ENCODE results near the gene ABHD4.

DNA sequence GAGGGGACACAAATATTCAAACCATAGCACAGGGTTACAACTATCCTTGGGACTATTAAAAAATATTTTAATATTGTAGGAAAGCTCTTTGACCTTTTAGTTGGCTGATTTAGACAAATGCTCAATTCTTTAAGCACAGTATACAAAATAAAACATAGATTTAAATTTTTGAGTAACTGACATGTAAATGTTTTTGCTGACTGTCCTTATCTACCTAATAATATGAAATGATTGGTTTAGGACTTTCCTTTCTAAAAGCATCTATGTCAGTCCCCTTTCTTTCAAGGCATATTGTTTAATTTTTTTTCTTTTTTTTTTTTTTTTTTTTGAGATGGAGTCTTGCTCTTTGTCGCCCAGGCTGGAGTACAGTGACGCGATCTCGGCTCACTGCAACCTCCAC is 62.6 kb downstream of the ABHD4 start:
- TF ChIP-seq, protein P1, sequence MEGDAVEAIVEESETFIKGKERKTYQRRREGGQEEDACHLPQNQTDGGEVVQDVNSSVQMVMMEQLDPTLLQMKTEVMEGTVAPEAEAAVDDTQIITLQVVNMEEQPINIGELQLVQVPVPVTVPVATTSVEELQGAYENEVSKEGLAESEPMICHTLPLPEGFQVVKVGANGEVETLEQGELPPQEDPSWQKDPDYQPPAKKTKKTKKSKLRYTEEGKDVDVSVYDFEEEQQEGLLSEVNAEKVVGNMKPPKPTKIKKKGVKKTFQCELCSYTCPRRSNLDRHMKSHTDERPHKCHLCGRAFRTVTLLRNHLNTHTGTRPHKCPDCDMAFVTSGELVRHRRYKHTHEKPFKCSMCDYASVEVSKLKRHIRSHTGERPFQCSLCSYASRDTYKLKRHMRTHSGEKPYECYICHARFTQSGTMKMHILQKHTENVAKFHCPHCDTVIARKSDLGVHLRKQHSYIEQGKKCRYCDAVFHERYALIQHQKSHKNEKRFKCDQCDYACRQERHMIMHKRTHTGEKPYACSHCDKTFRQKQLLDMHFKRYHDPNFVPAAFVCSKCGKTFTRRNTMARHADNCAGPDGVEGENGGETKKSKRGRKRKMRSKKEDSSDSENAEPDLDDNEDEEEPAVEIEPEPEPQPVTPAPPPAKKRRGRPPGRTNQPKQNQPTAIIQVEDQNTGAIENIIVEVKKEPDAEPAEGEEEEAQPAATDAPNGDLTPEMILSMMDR (IDR thresholded peaks at IDR 0.05; ENCODE audit: low read depth, low read length): no peak
- no peak for TF ChIP-seq EZH2phosphoT487 (IDR thresholded peaks at IDR 0.05; ENCODE audit: low read depth)

Data from OCI-LY3 (cell line).